Measurements from ENCODE around the gene PUSL1.

The PUSL1 gene

DNA sequence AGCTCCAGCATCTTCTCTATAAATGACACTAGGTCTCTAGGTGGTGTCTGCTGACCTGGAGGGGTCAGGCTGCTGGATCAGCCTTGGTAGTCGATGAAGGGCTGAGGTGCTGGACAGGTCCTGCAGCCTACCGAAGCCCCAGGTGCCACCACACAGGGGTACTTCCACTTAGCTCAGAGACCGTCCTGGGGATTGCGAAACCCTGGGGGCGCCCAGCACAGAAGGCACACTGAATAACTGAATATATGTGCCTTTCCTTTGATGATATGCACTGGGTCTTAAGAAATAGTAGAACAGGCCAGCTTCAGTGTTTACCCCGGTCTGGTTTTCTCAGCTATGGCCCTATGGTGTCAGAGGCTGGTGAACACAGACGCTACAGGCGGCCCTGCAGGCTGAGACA lies 45.6 kb upstream of the PUSL1 start:
- TF ChIP-seq, protein P1, sequence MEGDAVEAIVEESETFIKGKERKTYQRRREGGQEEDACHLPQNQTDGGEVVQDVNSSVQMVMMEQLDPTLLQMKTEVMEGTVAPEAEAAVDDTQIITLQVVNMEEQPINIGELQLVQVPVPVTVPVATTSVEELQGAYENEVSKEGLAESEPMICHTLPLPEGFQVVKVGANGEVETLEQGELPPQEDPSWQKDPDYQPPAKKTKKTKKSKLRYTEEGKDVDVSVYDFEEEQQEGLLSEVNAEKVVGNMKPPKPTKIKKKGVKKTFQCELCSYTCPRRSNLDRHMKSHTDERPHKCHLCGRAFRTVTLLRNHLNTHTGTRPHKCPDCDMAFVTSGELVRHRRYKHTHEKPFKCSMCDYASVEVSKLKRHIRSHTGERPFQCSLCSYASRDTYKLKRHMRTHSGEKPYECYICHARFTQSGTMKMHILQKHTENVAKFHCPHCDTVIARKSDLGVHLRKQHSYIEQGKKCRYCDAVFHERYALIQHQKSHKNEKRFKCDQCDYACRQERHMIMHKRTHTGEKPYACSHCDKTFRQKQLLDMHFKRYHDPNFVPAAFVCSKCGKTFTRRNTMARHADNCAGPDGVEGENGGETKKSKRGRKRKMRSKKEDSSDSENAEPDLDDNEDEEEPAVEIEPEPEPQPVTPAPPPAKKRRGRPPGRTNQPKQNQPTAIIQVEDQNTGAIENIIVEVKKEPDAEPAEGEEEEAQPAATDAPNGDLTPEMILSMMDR (IDR thresholded peaks at IDR 0.05; ENCODE audit: low read depth, low read length, missing control alignments) = no peak
- H3K4me3 ChIP-seq (ENCODE audit: low read depth, low read length) = no peak overlapping the region
- no peak for DNase-seq (ENCODE audit: low read depth)

DNA sequence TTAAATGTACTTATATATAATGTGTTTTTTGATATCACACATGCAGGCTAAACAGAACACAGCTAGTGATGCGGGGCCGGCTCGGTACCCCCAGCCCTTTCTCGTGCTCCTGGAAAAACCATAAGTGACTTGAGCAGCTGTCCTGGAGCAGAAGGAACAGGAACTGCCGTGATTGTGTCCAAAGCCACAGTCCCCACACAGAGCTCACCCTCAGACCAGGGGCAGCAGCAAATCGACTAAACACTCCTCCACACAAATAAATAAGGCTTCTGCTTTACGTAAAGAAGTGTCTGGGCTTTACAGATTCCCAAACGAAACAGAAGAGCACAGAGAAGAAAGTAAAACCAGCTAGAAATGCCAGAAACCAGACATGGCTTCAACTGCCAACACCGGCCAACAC lies 44.4 kb upstream of the PUSL1 start:
- no peak overlapping the region for H3K4me3 ChIP-seq (ENCODE audit: low read depth, low read length)
- TF ChIP-seq, protein P1 (IDR thresholded peaks at IDR 0.05; ENCODE audit: low read depth, low read length, missing control alignments) = no peak
- no peak for DNase-seq (ENCODE audit: low read depth)

GRCh38 chr1:1264868-1265272 lies 43.5 kb upstream of the PUSL1 start:
- H3K4me3 ChIP-seq (ENCODE audit: low read depth, low read length) = no peak overlapping the region
- TF ChIP-seq, protein P1 (IDR thresholded peaks at IDR 0.05; ENCODE audit: low read depth, low read length, missing control alignments) = peak; percentile 14
- no peak for DNase-seq (ENCODE audit: low read depth)

GRCh38 chr1:1267488-1268283 lies 40.7 kb upstream of the PUSL1 start:
- H3K4me3 ChIP-seq (ENCODE audit: low read depth, low read length) = no peak overlapping the region
- no peak for DNase-seq (ENCODE audit: low read depth)
- TF ChIP-seq, protein P1 (IDR thresholded peaks at IDR 0.05; ENCODE audit: low read depth, low read length, missing control alignments) = no peak

DNA sequence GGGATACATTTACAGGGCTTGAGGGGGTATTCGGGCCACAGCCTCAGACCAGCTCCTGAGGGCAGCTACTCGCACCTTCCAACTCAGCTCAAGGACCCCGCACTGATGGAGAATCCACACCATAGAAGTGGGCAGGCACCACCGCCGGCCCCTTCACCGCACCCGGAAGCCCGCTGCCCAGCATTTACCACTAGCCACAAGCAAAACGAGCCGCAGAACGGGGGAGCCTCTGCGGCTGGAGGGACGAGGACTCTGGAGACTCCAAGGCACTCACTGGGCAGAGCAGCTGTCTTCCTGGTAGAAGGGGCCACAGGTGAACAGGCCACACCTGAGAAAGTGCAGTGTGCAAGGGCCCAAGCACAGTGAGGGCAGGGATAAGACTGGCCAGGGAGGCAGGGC lies 40.1 kb upstream of the PUSL1 start:
- DNase-seq (ENCODE audit: low read depth) = no peak
- TF ChIP-seq, protein P1 (IDR thresholded peaks at IDR 0.05; ENCODE audit: low read depth, low read length, missing control alignments) = no peak

GRCh38 chr1:1270813-1271212 lies 37.6 kb upstream of the PUSL1 start:
- TF ChIP-seq, protein P1 (IDR thresholded peaks at IDR 0.05; ENCODE audit: low read depth, low read length, missing control alignments) = no peak
- no peak overlapping the region for H3K4me3 ChIP-seq (ENCODE audit: low read depth, low read length)
- no peak for DNase-seq (ENCODE audit: low read depth)

More for the DNA sequence above, 40.1 kb upstream of the PUSL1 start:
- H3K4me3 ChIP-seq (ENCODE audit: low read depth, low read length) = no peak overlapping the region

Measured in GM12864 (cell line).